ENCODE data around the gene CLIP4. TPM values are rescaled to one million over a fixed set of nuclear protein-coding genes. Genes with fewer than 3 reads are reported as not detected.
"Not testable (repeated sequence)": the region's sequence is repeated elsewhere in the genome, so short reads cannot be mapped to it uniquely, and the experiment has no call there.

CLIP4 gene
- total RNA-seq, result 8.1 and 10.7 TPM in 2 replicates

DNA sequence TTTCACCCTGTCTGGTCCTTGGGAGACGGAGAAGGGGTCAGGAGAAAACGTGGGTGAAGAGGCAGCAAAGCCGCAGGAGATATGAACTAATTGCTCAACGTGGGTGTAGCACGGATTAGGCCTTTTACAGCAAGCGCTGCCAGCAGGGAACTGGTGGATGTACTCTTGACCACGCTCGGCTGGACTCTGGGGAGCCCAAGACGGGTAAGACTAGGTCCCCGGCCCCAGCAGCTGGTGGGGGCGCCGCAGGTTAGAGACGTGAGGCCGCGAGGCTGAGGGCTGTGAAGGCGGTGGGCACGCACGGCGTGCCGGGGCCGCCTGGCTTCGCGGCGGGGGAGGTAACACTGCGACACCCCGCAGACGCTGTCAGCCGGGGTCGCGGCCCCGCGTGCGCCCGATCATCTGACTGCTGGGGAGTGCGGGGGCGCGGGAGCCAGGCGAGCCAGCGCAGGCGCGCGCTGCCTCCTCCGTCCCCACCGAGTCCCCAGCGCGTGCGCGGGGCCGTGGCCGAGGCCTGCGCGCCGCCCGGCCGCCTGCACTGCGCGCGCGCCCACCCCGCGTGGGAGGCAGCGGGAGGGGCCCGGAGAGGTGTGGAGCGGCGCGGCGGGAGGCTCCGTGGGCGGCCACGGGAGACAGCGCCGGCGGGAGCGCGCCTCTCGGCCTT lies at the start of gene CLIP4:
Gene CLIP4, plus strand, starts transcription at position 470 of the 664 bp plus-strand sequence. CDS start 5,974 bp downstream, outside the sequence.
- peak in 1 of 2 donors; percentile 61 for DNase-seq (ENCODE audit: low read depth in 2 of 2)

DNA sequence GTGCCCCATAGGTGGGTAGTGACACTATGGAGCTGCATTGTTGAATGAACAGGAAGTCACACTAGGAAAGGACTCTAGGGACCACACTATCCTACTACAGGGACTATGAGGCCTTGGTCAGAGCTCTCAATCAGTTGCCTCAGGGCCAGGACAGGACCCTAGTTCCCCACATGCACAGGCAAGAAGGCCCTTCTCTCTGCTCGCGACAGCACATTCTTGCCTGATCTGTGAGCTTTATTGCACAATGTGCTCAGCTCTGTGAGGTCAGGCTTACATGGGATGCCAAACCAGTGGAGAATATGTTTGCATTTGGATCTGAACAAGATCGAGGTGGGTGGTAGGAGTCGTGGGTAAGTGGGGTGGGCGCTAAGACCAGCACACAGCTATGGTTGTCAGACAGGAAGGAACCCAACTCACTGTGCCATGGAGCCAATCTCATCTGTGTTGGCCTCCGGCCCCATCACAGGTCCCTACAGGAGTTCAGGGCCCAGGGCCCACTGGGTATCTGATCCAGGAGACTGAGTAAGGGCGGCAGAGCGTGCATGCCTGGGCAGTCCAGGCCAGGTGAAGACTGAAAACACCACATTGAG lies 48.8 kb upstream of the CLIP4 start:
- no peak for DNase-seq (ENCODE audit: low read depth in 2 of 2)

- no peak for DNase-seq (ENCODE audit: low read depth in 2 of 2)
Observed at GRCh38 chr2:29066997-29067605, 48.1 kb upstream of the CLIP4 start.

DNA sequence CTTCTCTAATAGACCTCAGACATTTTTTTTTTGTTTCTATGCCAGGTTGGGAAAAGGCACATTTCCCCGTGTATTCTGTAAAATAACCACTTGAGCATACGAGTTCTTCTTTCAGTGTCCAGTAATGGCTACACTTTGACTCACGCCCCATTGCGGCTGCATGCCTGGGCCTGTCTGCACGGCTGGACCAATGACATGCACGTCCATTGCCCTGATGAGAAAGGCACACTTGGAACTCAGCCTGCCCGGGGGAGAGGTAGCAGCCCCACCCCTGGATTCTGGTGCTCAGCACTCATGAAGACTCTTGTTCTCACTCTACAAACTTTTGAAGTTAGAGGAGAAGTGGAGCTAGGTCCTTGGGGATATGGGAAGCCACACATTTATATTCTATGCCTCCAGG lies 46.7 kb upstream of the CLIP4 start:
- DNase-seq (ENCODE audit: low read depth in 2 of 2), result no peak

GRCh38 chr2:29070526-29070925 lies 44.7 kb upstream of the CLIP4 start:
- DNase-seq (ENCODE audit: low read depth in 2 of 2), result no peak

GRCh38 chr2:29071032-29071975 lies 43.9 kb upstream of the CLIP4 start:
- no peak for DNase-seq (ENCODE audit: low read depth in 2 of 2)

DNA sequence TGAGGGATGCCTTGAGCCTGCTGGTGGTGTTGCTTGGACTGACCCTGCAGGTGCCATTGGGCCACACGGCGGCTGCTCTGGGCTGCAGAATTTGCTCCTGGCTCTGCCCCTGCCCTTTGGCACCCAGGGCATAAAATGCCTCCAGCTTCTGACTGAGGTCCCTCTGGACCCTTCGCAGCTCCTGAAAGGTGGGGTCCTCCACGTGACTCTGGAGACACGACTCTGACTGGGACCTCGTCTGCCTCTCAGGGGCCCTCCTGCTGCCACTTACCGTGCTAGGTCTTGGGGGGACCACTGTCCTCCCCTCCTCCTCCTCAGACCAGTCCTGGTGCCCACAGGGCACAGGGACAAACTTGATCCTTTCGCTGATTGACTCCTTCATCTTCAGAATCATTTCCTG lies 43.0 kb upstream of the CLIP4 start:
- DNase-seq (ENCODE audit: low read depth in 2 of 2), result no peak

DNA sequence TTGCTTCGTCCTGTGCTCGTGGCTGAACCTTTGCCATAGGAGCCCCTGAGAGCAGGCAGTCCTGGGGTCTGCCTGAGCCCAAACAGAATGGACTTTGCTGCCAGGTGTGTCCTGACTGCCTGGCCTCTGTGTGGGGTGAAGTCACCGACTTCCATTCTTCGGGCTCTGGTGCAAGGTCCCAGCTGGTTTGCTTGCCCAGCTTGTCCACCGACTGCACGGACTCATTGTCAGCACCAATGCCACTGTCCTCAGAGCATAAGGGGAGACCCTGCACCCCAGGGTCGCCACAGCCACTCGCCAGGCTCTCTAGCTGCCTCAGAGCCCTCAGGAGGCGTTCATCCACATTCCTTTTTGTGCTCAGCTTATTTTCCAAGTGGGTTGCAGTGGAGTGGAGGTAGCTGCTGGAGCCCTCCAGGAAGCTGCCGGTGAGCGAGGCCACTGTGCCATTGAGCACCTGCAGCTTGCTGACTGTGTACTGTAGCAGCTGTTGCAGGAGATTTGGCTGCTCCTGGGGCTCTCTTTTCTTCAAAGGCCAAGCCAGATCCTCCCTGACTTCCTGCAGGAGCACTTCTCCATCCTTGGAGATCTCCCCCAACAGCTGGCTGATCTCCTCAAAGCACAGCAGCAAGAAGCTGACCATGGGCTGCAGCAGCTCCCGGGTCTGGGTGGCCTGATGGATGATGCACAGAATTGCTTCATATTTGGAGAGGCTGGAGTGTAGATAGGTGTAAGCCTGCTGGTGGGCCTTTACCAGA lies 42.1 kb upstream of the CLIP4 start:
- no peak for DNase-seq (ENCODE audit: low read depth in 2 of 2)

GRCh38 chr2:29073933-29074332 lies 41.3 kb upstream of the CLIP4 start:
- no peak for DNase-seq (ENCODE audit: low read depth in 2 of 2)

- no peak for DNase-seq (ENCODE audit: low read depth in 2 of 2)
Observed at GRCh38 chr2:29074411-29074810, 40.8 kb upstream of the CLIP4 start, which contains the start of gene PCARE. PCARE (minus strand) TSS chr2:29074523; CDS start chr2:29074261, 262 bp downstream.

GRCh38 chr2:29075894-29076705 lies 39.1 kb upstream of the CLIP4 start:
- no peak for DNase-seq (ENCODE audit: low read depth in 2 of 2)

GRCh38 chr2:29079887-29080286 lies 35.3 kb upstream of the CLIP4 start:
- DNase-seq (ENCODE audit: low read depth in 2 of 2), result no peak

GRCh38 chr2:29080886-29081743 lies 34.1 kb upstream of the CLIP4 start:
- no peak for DNase-seq (ENCODE audit: low read depth in 2 of 2)

DNA sequence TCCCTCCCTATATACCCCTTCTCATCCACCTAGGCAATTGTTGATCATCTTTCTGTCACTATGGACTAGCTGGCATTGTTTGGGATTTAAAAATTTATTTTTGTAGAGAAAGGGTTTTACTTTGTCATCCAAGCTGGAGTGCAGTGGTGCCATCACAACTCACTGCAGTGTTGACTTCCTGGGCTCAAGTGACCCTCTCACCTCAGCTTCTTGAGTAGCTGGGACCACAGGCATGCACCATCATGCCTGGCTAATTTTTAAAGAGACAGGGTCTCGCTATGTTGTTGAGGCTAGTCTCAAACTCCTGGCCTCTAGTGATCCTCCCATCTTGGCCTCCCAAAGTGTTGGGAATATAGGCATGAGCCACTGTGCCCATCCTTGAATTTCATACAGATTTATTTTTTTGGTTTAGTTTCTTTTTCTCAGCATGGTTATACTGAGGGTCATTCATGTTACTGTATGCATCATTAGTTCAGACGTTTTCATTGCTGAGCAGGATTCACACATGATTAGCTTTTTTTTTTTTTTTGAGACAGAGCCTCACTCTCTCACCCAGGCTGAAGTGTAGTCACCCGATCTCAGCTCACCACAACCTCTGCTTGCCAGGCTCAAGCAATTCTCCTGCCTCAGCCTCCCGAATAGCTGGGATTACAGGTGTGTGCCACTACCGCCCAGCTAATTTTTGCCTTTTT lies 32.3 kb upstream of the CLIP4 start:
- DNase-seq (ENCODE audit: low read depth in 2 of 2), result no peak

GRCh38 chr2:29084554-29084953 lies 30.7 kb upstream of the CLIP4 start:
- no peak for DNase-seq (ENCODE audit: low read depth in 2 of 2)

GRCh38 chr2:29090311-29090710 lies 24.9 kb upstream of the CLIP4 start:
- not testable (repeated sequence) for DNase-seq (ENCODE audit: low read depth in 2 of 2)

GRCh38 chr2:29096969-29097368 lies 18.2 kb upstream of the CLIP4 start:
- DNase-seq (ENCODE audit: low read depth in 2 of 2), result no peak

DNA sequence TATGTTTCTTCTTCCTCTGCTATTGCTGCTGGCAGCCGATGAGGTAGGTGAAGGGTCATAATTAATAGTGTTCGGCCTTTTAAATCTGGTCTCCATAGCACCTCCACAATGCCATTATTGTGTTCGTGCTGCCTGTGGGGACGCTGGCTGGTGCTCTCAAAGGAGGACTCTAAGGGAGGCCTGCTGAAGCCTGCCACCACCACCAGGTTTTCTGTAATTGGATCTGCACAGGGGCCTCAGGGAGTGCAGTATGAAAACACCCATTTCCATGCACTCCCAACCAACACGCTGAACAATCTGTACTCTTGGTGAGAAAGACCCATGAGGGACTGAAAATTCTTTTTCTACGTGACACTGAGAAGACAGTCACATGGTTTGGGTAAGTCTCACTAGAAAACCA lies 17.6 kb upstream of the CLIP4 start:
- DNase-seq (ENCODE audit: low read depth in 2 of 2), result no peak

GRCh38 chr2:29100564-29100963 lies 14.7 kb upstream of the CLIP4 start:
- no peak for DNase-seq (ENCODE audit: low read depth in 2 of 2)

Data from dermis microvascular lymphatic vessel endothelial cell (primary cell).